C4-2B (cell line): Measurements from ENCODE around the gene BMPR1B.

Source experiments
- H3K27ac ChIP-seq: fragments of 450-650 bp; 2 replicates; pipeline ENCODE4 v1.5.1; 2017
- CTCF ChIP-seq: fragments of 450-650 bp; conservative IDR thresholded peaks from 2 replicates; pipeline ENCODE4 v1.5.1; 2017; ENCODE audit warnings: mild to moderate bottlenecking
- ZFX ChIP-seq: fragments of 450-650 bp; IDR thresholded peaks from 2 replicates; pipeline ENCODE4 v1.6.1; 2017

The BMPR1B gene

GRCh38 chr4:94995684-94996394 lies 238.1 kb downstream of the BMPR1B start:
- no peak overlapping the region; the same call in 1 of the 2 replicates for H3K27ac ChIP-seq
- no peak for TF ChIP-seq ZFX
- TF ChIP-seq CTCF: no peak

GRCh38 chr4:95000076-95000648 lies 242.4 kb downstream of the BMPR1B start:
- TF ChIP-seq CTCF (no peak), ZFX (no peak)
- no peak overlapping the region for H3K27ac ChIP-seq

- no peak for TF ChIP-seq ZFX
- TF ChIP-seq CTCF: no peak
- no peak overlapping the region for H3K27ac ChIP-seq
Measured at GRCh38 chr4:95004912-95005311, 247.2 kb downstream of the BMPR1B start.

GRCh38 chr4:95007998-95008397 lies 250.2 kb downstream of the BMPR1B start:
- H3K27ac ChIP-seq: no peak overlapping the region
- no peak for TF ChIP-seq CTCF
- TF ChIP-seq ZFX: no peak

- no peak overlapping the region for H3K27ac ChIP-seq
- no peak for TF ChIP-seq ZFX
- no peak for TF ChIP-seq CTCF
Measured at GRCh38 chr4:95013236-95013635, 255.5 kb downstream of the BMPR1B start.

GRCh38 chr4:95014068-95014467 lies 256.3 kb downstream of the BMPR1B start:
- TF ChIP-seq ZFX (no peak), CTCF (no peak)

GRCh38 chr4:95017305-95018064 lies 259.7 kb downstream of the BMPR1B start:
- TF ChIP-seq CTCF: no peak
- no peak for TF ChIP-seq ZFX
- no peak overlapping the region for H3K27ac ChIP-seq

More at GRCh38 chr4:95014068-95014467, 256.3 kb downstream of the BMPR1B start:
- H3K27ac ChIP-seq: no peak overlapping the region
